Measurements from ENCODE around the gene BCAR3.

DNA sequence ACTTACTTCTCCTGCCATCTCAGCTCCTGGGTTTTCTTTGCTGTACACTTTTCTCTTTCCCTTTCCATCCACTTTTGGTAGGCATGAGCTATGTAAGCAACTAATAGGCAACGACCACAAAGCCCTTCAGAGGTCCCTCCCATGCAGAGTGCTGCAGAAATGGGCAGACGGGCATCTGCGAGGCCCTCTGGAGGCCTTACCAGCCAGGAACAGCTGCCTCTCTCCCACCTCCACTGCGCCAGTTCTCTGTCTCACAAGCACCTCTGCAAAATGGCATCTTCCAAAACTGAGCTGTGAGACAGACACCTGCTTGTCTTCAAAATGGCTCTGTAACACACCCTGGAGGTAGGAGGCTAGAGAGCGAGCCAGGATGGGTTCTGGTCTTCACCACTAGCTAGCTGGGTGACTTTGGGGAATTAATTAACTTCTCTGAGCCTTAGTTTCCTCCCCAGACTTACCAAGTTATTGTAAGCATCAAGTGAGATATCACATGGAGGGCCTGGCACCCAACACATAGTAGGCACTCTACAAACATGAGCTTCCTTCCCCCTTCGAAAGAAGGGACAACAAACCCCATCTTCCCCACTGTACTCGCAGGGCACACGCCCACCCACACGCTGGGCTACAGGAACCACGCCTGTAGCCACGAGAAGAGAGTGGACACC is 62.0 kb downstream of the BCAR3 start:
- TF ChIP-seq, protein P1, sequence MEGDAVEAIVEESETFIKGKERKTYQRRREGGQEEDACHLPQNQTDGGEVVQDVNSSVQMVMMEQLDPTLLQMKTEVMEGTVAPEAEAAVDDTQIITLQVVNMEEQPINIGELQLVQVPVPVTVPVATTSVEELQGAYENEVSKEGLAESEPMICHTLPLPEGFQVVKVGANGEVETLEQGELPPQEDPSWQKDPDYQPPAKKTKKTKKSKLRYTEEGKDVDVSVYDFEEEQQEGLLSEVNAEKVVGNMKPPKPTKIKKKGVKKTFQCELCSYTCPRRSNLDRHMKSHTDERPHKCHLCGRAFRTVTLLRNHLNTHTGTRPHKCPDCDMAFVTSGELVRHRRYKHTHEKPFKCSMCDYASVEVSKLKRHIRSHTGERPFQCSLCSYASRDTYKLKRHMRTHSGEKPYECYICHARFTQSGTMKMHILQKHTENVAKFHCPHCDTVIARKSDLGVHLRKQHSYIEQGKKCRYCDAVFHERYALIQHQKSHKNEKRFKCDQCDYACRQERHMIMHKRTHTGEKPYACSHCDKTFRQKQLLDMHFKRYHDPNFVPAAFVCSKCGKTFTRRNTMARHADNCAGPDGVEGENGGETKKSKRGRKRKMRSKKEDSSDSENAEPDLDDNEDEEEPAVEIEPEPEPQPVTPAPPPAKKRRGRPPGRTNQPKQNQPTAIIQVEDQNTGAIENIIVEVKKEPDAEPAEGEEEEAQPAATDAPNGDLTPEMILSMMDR (IDR thresholded peaks at IDR 0.05) = no peak
- TF ChIP-seq POLR2A (IDR thresholded peaks at IDR 0.05) = no peak

Measured in suprapubic skin (tissue), 3 donors.